Measurements from ENCODE around the gene CCBE1.

Gene CCBE1

GRCh38 chr18:59459369-59460071 lies 237.7 kb downstream of the CCBE1 start:
- POLR2A ChIA-PET = interaction anchor here (1.8 kb wide), 1 partner anchor 364 kb away, joined by 5 read pairs; no protein-coding TSS in a partner anchor
- CTCF ChIA-PET = interaction anchor here (0.6 to 7.5 kb wide), 77 partner anchors 9 to 384 kb away, joined by 3 to 258 read pairs (median 4); partner anchors contain the start of gene CCBE1
- H3K4me3 ChIP-seq (ENCODE audit: low read depth, low read length) = no peak overlapping the region
- no peak for DNase-seq (ENCODE audit: low read depth, low spot score)
- TF ChIP-seq CTCF (IDR thresholded peaks at IDR 0.05; ENCODE audit: insufficient read depth, low read length, missing control alignments) = peak; percentile 23

DNA sequence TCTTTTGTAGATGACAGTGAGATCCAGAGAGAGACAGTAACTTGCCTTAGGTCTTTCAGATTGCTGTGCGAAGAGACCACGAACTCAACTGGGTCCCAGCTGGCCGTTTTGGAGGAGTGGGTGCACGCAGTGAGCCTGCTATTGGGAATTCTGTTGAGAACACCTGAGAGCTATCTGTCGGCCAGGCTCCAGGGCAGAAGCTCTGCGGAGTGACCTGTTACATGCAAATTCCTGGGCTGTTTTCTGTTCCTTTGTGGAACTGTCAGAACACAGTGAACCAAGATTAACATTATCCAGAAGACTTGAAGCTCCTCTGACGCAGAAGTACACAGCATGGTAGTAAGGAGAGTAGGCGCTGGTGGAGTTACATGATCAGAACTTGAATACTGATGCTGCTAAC lies 238.6 kb downstream of the CCBE1 start:
- ChIA-PET CTCF (interaction anchor here (0.7 to 7.5 kb wide), 58 partner anchors 10 to 378 kb away, joined by 3 to 258 read pairs (median 5); partner anchors contain the start of gene CCBE1), POLR2A (no interaction called here)
- DNase-seq (ENCODE audit: low read depth, low spot score) = no peak
- H3K4me3 ChIP-seq (ENCODE audit: low read depth, low read length) = no peak overlapping the region
- no peak for TF ChIP-seq CTCF (IDR thresholded peaks at IDR 0.05; ENCODE audit: insufficient read depth, low read length, missing control alignments)

DNA sequence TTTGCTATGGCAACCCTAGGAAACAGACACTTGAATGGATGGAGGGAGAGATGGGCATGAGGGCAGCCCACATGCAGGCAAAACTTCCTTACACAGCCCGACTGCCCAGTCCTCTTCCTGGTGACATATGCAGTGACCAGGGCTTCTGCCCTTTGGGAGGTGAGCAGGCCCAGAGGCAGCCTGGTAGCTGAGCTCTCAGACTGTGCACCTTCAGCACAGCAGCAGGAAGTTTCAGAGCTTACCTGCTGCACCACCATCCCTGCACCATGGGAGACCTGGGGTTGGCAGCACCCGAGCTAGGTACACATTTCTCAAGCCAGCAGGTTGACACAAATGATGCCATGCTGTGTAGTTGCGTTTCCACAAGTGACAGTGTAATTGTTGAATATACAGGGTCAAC lies 240.6 kb downstream of the CCBE1 start:
- CTCF ChIA-PET = interaction anchor here (0.6 to 7.5 kb wide), 6 partner anchors 9 to 381 kb away, joined by 3 to 258 read pairs (median 5); partner anchors contain the start of gene CCBE1
- no peak for DNase-seq (ENCODE audit: low read depth, low spot score)
- no peak overlapping the region for H3K4me3 ChIP-seq (ENCODE audit: low read depth, low read length)
- POLR2A ChIA-PET = no interaction called here
- TF ChIP-seq CTCF (IDR thresholded peaks at IDR 0.05; ENCODE audit: insufficient read depth, low read length, missing control alignments) = no peak

DNA sequence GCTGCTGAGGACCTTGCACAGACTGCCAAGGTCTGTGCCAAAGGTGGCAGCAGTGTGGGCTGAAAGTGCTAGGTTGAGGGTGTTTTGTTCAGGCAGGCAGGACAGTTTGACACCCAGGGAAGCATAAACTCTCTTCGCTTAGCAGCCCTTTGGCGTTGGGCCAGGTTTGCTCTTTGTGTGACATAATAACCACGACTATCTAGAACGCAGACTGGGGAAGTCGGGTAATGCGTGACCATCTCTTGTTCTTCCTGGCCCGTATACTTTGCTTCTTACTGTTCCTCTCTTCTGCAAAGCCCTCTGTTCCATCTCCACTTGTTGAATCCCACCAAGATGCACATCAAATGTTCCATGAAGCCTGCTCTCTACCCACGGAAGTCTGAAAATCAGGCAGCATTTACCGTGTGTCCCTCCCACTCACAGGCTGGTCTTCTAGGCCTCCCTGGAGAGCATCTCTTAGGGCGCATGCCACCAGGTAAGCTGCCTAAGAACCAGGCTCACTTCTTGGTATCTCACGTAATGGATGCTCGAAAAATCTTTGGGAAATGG lies 241.4 kb downstream of the CCBE1 start:
- CTCF ChIA-PET = interaction anchor here (1.5 to 2.1 kb wide), 3 partner anchors 8 to 368 kb away, joined by 6 to 7 read pairs (median 6); partner anchors contain the start of gene CCBE1
- no peak overlapping the region for H3K4me3 ChIP-seq (ENCODE audit: low read depth, low read length)
- POLR2A ChIA-PET = no interaction called here
- no peak for DNase-seq (ENCODE audit: low read depth, low spot score)
- no peak for TF ChIP-seq CTCF (IDR thresholded peaks at IDR 0.05; ENCODE audit: insufficient read depth, low read length, missing control alignments)

DNA sequence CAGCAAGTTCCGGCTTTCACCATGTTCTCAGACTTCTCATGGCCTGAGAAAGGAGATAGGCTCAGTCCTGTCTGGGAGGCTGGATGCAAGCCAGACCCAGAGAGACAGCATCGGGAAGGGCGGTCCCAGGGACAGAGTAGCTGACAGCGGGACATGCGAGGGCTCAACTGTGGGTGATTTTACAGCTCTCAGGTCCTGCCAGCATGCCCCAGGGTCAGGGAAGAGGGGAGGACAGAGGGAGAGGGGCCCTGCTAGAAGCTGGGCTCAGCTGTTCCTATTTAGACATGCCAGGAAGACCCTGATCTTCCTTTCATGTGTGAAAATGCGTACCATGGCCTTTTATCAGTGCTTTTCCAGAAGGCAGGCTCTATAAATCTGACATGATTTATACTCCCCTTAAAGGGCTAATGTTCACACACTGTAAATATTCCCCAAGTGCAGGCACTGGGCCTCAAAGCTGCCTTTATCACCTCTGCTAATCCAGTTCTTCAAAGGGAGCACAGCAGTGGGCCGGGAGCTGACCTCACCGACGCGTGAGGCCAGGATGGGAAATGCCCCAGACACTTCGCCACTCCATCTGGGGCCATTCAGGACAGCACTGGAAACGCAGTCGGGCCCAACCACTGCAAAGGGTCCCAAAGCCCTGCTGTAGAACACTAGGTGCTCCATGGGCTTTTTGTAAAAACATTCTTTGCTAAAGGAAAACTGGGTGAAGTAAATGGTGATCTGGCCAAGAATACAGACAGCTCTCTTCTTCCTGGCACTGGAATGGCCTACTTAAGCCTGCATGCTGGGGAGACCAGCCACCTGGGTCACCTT lies 242.1 kb downstream of the CCBE1 start:
- ChIA-PET CTCF (interaction anchor here (1.5 to 2.7 kb wide), 4 partner anchors 8 to 382 kb away, joined by 6 to 8 read pairs (median 6); partner anchors contain the start of gene CCBE1), POLR2A (no interaction called here)
- TF ChIP-seq CTCF (IDR thresholded peaks at IDR 0.05; ENCODE audit: insufficient read depth, low read length, missing control alignments) = no peak
- no peak overlapping the region for H3K4me3 ChIP-seq (ENCODE audit: low read depth, low read length)
- no peak for DNase-seq (ENCODE audit: low read depth, low spot score)

All from AG04449 (cell line).